Measurements from ENCODE around the gene R3HDML.
"Not testable (repeated sequence)": the region's sequence is repeated elsewhere in the genome, so short reads cannot be mapped to it uniquely, and the experiment has no call there.

Gene R3HDML

DNA sequence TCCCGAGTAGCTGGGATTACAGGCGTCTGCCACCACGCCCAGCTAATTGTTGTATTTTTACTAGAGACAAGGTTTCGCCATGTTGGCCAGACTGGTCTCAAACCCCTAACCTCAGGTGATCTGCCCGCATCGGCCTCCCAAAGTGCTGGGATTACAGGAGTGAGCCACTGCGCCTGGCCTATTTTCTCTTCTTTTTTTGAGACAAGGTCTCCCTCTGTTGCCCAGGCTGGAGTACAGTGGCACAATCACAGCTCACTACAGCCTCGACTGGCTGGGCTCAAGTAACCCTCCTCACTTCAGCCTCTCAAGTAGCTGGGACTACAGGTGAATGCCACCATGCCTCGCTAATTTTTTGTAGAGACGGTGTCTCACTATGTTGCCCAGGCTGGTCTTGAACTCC, 9.1 kb downstream of the R3HDML start:
- not testable (repeated sequence) for H3K9me3 ChIP-seq (ENCODE audit: control insufficient read depth in 2 of 2, low read length in 2 of 2); H3K9ac ChIP-seq (ENCODE audit: low read depth in 1 of 2, low read length in 2 of 2); H3K27ac ChIP-seq (ENCODE audit: low read depth in 2 of 2, low read length in 2 of 2); H3K4me3 ChIP-seq (ENCODE audit: low read length in 2 of 2); H3K36me3 ChIP-seq (ENCODE audit: control insufficient read depth in 2 of 2, insufficient read depth in 2 of 2, low read length in 2 of 2); H3K27me3 ChIP-seq (ENCODE audit: control insufficient read depth in 2 of 2, insufficient read depth in 2 of 2, low read length in 2 of 2); H3K4me1 ChIP-seq (ENCODE audit: control insufficient read depth in 2 of 2, insufficient read depth in 2 of 2, low read length in 2 of 2)

DNA sequence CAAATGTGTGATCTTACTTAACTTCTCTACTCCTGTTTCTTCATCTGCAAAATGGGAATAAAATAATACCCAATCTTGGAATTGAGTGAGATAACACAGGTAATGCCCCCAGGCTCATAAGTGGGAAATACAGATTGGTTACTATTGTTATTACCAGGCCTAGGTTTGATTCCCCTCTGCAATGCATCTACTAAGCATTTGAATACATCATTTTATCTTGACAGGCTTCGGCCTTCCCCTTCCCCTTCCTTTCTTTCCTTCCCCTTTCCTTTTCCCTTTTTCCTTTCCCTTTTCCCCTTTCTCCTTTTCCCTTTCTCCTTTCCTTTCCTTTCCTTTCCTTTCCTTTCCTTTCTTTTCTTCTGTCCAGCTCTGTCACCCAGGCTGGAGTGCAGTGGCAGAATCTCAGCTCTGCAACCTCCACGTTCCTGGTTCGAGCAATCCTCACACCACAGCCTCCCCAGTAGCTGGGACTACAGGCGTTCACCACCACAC, 11.4 kb downstream of the R3HDML start:
- Histone ChIP-seq H3K4me3 (ENCODE audit: low read length in 2 of 2) (no peak overlapping the region), H3K4me1 (ENCODE audit: control insufficient read depth in 2 of 2, insufficient read depth in 2 of 2, low read length in 2 of 2) (peaks cover 16% of the 10 kb centered on the region in 2 donors), H3K9me3 (ENCODE audit: control insufficient read depth in 2 of 2, low read length in 2 of 2) (no peaks in the 10 kb centered on the region), H3K27ac (ENCODE audit: low read depth in 2 of 2, low read length in 2 of 2) (no peak overlapping the region), H3K27me3 (ENCODE audit: control insufficient read depth in 2 of 2, insufficient read depth in 2 of 2, low read length in 2 of 2) (no peaks in the 10 kb centered on the region), H3K9ac (ENCODE audit: low read depth in 1 of 2, low read length in 2 of 2) (no peak overlapping the region), H3K36me3 (ENCODE audit: control insufficient read depth in 2 of 2, insufficient read depth in 2 of 2, low read length in 2 of 2) (peaks cover 4 to 8% of the 10 kb centered on the region in 2 donors)

DNA sequence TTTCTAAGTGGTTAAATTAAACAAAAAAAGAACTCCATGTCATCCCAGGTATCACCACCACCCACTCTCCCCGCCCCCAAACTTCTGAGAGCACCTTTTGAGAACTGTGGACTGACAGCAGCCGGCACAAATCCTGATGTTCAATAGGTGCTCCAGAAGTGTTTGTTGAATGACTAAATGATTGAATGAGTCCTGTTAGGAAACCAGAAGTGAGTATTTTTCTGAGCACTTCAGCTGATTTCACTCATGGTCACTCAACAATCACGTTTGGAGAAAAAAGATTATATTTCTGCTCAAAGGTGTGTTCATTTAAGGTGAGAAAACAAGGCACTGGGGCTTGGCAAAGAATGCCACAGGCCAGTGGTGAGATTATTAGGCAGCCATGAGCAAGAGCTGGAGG, 12.5 kb downstream of the R3HDML start:
- peaks cover 16 to 21% of the 10 kb centered on the region in 2 donors for H3K4me1 ChIP-seq (ENCODE audit: control insufficient read depth in 2 of 2, insufficient read depth in 2 of 2, low read length in 2 of 2)
- no peak overlapping the region for H3K4me3 ChIP-seq (ENCODE audit: low read length in 2 of 2)
- no peaks in the 10 kb centered on the region for H3K9me3 ChIP-seq (ENCODE audit: control insufficient read depth in 2 of 2, low read length in 2 of 2)
- H3K27me3 ChIP-seq (ENCODE audit: control insufficient read depth in 2 of 2, insufficient read depth in 2 of 2, low read length in 2 of 2) = no peaks in the 10 kb centered on the region
- no peak overlapping the region for H3K27ac ChIP-seq (ENCODE audit: low read depth in 2 of 2, low read length in 2 of 2)
- peaks cover 4 to 5% of the 10 kb centered on the region in 2 donors for H3K36me3 ChIP-seq (ENCODE audit: control insufficient read depth in 2 of 2, insufficient read depth in 2 of 2, low read length in 2 of 2)
- H3K9ac ChIP-seq (ENCODE audit: low read depth in 1 of 2, low read length in 2 of 2) = no peak overlapping the region

DNA sequence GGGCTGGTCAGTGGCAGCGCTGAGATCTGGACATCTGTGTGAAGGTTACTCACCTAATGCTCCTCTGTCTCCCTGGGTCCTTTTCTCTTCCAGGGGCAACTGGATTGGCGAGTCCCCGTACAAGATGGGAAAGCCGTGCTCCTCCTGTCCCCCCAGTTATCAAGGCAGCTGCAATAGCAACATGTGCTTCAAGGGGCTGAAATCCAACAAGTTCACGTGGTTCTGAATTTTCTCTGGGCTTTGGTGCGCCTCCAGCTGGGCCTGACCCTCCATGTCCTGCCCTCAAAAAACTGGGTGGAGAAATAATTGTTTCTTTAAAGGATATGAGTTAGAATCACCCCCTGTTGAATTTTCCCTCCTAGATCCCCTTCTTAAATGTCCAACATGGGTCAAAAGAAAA, 13.7 kb downstream of the R3HDML start:
- Histone ChIP-seq H3K36me3 (ENCODE audit: control insufficient read depth in 2 of 2, insufficient read depth in 2 of 2, low read length in 2 of 2) (peaks cover 4 to 5% of the 10 kb centered on the region in 2 donors), H3K27me3 (ENCODE audit: control insufficient read depth in 2 of 2, insufficient read depth in 2 of 2, low read length in 2 of 2) (no peaks in the 10 kb centered on the region), H3K4me3 (ENCODE audit: low read length in 2 of 2) (no peak overlapping the region), H3K4me1 (ENCODE audit: control insufficient read depth in 2 of 2, insufficient read depth in 2 of 2, low read length in 2 of 2) (peaks cover 12 to 21% of the 10 kb centered on the region in 2 donors), H3K9ac (ENCODE audit: low read depth in 1 of 2, low read length in 2 of 2) (no peak overlapping the region), H3K9me3 (ENCODE audit: control insufficient read depth in 2 of 2, low read length in 2 of 2) (no peaks in the 10 kb centered on the region), H3K27ac (ENCODE audit: low read depth in 2 of 2, low read length in 2 of 2) (no peak overlapping the region)

DNA sequence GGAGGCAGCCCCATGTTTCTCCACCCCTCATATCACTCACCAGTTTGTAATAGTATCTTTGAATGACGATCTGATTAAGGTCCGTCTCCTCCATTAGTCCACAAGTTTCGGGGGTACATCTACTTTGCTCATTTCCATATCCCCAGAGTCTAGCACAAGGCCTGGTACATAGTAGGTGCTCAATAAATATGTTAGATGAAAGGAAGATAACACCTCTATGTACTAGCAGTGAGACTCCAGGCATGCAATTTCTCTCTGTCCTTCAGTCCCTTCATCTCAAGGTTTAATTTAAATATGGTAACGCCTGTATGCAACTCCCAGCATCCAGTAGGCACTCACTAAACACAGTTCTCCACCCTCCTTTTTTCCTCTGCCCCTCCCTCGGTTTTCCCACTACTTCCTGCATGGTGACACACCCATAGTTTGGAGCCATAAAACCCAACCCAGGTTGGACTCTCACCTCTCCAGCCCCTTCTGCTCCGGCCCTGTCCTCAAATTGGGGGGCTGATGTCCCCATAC, 18.2 kb downstream of the R3HDML start:
- no peaks in the 10 kb centered on the region for H3K27me3 ChIP-seq (ENCODE audit: control insufficient read depth in 2 of 2, insufficient read depth in 2 of 2, low read length in 2 of 2)
- H3K9me3 ChIP-seq (ENCODE audit: control insufficient read depth in 2 of 2, low read length in 2 of 2) = no peaks in the 10 kb centered on the region
- peak overlapping the region; percentile 85 to 89 for H3K4me3 ChIP-seq (ENCODE audit: low read length in 2 of 2)
- H3K4me1 ChIP-seq (ENCODE audit: control insufficient read depth in 2 of 2, insufficient read depth in 2 of 2, low read length in 2 of 2) = peaks cover 28 to 45% of the 10 kb centered on the region in 2 donors
- no peaks in the 10 kb centered on the region for H3K36me3 ChIP-seq (ENCODE audit: control insufficient read depth in 2 of 2, insufficient read depth in 2 of 2, low read length in 2 of 2)
- peak overlapping the region; percentile 97 for H3K27ac ChIP-seq (ENCODE audit: low read depth in 2 of 2, low read length in 2 of 2)
- H3K9ac ChIP-seq (ENCODE audit: low read depth in 1 of 2, low read length in 2 of 2) = peak overlapping the region; percentile 88 to 90

DNA sequence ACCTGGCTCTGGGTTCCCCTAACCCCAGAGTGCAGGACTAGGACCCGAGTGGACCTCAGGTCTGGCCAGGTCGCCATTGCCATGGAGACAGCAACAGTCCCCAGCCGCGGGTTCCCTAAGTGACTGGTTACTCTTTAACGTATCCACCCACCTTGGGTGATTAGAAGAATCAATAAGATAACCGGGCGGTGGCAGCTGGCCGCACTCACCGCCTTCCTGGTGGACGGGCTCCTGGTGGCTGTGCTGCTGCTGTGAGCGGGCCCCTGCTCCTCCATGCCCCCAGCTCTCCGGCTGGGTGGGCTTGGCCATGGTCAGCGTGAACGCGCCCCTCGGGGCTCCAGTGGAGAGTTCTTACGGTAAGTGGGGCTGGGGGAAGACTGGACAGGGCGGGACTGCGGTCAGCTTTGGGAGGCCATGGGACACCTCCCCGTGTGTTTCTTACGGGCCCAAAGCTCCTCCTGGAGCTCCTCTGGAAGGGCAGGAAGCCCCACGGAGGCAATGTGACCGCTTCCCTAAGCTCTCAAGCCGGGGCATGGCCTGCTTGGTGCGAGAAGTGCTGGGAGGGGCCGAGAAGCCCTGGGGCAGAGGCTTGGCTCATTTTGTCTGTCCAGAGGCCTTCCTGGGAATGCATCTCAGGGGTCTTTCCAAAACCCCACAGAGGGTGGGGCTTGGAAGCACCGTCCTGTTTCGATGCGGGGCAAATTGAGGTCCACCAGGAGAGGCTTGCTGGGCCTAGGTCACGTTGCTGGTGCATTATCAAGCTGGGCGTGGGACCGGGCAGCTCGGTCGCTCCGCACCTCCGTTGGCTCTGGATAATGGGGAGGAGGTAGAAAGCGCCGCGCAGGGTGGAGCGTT, 18.9 kb downstream of the R3HDML start, which contains the start of gene HNF4A:
Gene HNF4A (plus strand): TSS at position 202 of the 855 bp plus-strand sequence. CDS start 106 bp downstream, at position 308.
- Histone ChIP-seq H3K27ac (ENCODE audit: low read depth in 2 of 2, low read length in 2 of 2) (peak within 1 kb of the TSS; percentile 97), H3K4me3 (ENCODE audit: low read length in 2 of 2) (peak within 1 kb of the TSS; percentile 85 to 89)

DNA sequence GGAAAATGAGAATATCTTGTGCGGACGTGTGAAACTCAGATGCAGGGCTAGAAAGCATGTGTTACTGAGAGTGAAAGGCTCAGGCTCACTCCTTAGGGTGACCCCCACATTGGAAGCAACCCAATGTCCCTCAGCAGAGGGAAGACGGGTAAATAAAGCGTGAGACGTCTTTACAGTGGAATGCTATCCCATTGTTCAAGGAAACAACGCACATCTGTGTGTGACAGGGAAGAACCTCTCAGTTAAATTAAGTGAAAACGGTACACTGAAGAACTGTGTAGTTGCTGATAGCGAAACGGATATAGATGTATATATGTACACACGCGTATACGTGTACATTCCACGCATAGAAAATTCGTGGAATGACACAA, 19.5 kb downstream of the R3HDML start:
- peak overlapping the region; percentile 88 to 90 for H3K9ac ChIP-seq (ENCODE audit: low read depth in 1 of 2, low read length in 2 of 2)
- no peaks in the 10 kb centered on the region for H3K27me3 ChIP-seq (ENCODE audit: control insufficient read depth in 2 of 2, insufficient read depth in 2 of 2, low read length in 2 of 2)
- no peaks in the 10 kb centered on the region for H3K9me3 ChIP-seq (ENCODE audit: control insufficient read depth in 2 of 2, low read length in 2 of 2)
- peak overlapping the region; percentile 85 to 89 for H3K4me3 ChIP-seq (ENCODE audit: low read length in 2 of 2)
- peaks cover 28 to 45% of the 10 kb centered on the region in 2 donors for H3K4me1 ChIP-seq (ENCODE audit: control insufficient read depth in 2 of 2, insufficient read depth in 2 of 2, low read length in 2 of 2)
- no peaks in the 10 kb centered on the region for H3K36me3 ChIP-seq (ENCODE audit: control insufficient read depth in 2 of 2, insufficient read depth in 2 of 2, low read length in 2 of 2)
- peak overlapping the region; percentile 97 for H3K27ac ChIP-seq (ENCODE audit: low read depth in 2 of 2, low read length in 2 of 2)

More for the DNA sequence above, 18.9 kb downstream of the R3HDML start, which contains the start of gene HNF4A:
- no peaks in the 10 kb centered on the region for H3K36me3 ChIP-seq (ENCODE audit: control insufficient read depth in 2 of 2, insufficient read depth in 2 of 2, low read length in 2 of 2)
- no peaks in the 10 kb centered on the region for H3K9me3 ChIP-seq (ENCODE audit: control insufficient read depth in 2 of 2, low read length in 2 of 2)
- H3K9ac ChIP-seq (ENCODE audit: low read depth in 1 of 2, low read length in 2 of 2) = peak within 1 kb of the TSS; percentile 88 to 90
- no peaks in the 10 kb centered on the region for H3K27me3 ChIP-seq (ENCODE audit: control insufficient read depth in 2 of 2, insufficient read depth in 2 of 2, low read length in 2 of 2)
- H3K4me1 ChIP-seq (ENCODE audit: control insufficient read depth in 2 of 2, insufficient read depth in 2 of 2, low read length in 2 of 2) = peaks cover 28 to 45% of the 10 kb centered on the region in 2 donors

DNA sequence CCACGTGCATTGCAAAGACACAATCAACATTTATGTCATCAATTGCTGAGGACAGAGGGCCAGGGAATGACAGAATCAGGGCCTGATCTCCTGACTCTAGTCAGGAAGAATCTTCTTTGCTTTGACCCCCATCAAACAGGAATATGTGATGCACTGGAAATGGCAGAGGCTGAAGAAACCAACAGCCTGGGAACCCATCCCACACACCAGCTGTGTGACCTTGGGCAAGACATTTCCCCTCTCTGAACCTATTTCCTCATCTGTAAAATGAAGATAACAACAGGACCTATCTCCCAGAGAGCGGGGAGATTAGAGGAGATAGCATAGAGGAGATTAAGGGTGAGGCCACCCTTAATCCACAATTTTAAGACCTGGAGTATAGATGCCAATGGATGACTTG, 20.2 kb downstream of the R3HDML start:
- Histone ChIP-seq H3K4me3 (ENCODE audit: low read length in 2 of 2) (peak overlapping the region; percentile 85 to 89), H3K36me3 (ENCODE audit: control insufficient read depth in 2 of 2, insufficient read depth in 2 of 2, low read length in 2 of 2) (no peaks in the 10 kb centered on the region), H3K9me3 (ENCODE audit: control insufficient read depth in 2 of 2, low read length in 2 of 2) (no peaks in the 10 kb centered on the region), H3K9ac (ENCODE audit: low read depth in 1 of 2, low read length in 2 of 2) (peak overlapping the region in 1 of 2 donors; percentile 90), H3K4me1 (ENCODE audit: control insufficient read depth in 2 of 2, insufficient read depth in 2 of 2, low read length in 2 of 2) (peaks cover 25 to 39% of the 10 kb centered on the region in 2 donors), H3K27ac (ENCODE audit: low read depth in 2 of 2, low read length in 2 of 2) (peak overlapping the region; percentile 97), H3K27me3 (ENCODE audit: control insufficient read depth in 2 of 2, insufficient read depth in 2 of 2, low read length in 2 of 2) (no peaks in the 10 kb centered on the region)

DNA sequence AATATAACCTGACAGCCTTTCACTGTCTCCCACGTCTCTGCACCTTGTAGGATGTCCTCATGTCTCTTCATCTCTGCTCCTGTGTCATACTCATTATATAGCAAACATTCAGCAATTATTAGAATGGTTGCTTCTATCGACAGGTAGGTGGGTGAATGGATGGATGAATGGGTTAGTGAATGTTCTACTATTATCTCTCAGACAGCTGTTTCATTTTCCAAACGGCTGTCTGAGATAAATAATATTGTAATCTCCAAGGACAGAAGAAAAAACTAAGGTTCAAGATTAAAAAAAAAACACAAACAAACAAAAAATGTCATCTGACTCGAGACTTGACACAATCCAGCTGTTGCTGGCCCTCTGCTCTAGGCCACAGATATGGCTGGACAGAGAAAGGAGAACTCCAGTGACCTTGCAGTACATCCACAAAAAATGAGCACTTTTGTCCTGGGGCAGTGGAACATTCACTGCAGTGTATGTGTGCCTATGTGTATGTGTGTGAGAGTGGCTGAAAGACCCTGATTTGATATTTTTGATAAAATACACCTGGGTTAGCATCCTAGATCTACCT, 20.8 kb downstream of the R3HDML start:
- Histone ChIP-seq H3K4me1 (ENCODE audit: control insufficient read depth in 2 of 2, insufficient read depth in 2 of 2, low read length in 2 of 2) (peaks cover 19 to 34% of the 10 kb centered on the region in 2 donors), H3K9ac (ENCODE audit: low read depth in 1 of 2, low read length in 2 of 2) (peak overlapping the region in 1 of 2 donors; percentile 90), H3K27ac (ENCODE audit: low read depth in 2 of 2, low read length in 2 of 2) (peak overlapping the region in 1 of 2 donors; percentile 97), H3K36me3 (ENCODE audit: control insufficient read depth in 2 of 2, insufficient read depth in 2 of 2, low read length in 2 of 2) (no peaks in the 10 kb centered on the region), H3K9me3 (ENCODE audit: control insufficient read depth in 2 of 2, low read length in 2 of 2) (no peaks in the 10 kb centered on the region), H3K4me3 (ENCODE audit: low read length in 2 of 2) (peak overlapping the region; percentile 85 to 89), H3K27me3 (ENCODE audit: control insufficient read depth in 2 of 2, insufficient read depth in 2 of 2, low read length in 2 of 2) (no peaks in the 10 kb centered on the region)

DNA sequence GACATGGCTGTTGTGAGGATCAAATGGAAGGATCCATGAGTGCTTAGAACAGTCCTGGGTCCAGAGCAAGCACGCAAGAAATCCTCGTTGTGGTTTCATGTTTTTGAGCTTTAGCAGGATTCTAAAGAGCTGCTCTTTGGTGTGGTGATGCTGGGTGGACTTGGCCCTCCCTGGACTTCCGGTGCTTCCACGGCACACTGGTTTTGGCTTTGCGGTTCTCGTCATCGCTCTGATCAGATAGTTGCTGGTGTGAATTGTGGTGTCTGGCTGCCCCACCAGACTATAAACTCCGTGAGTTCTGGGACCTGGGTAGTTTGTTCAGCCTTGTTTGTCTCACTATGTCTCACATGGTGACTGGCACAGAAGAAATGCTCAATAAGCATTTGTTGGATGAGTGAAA, 21.9 kb downstream of the R3HDML start:
- Histone ChIP-seq H3K9ac (ENCODE audit: low read depth in 1 of 2, low read length in 2 of 2) (no peak overlapping the region), H3K4me1 (ENCODE audit: control insufficient read depth in 2 of 2, insufficient read depth in 2 of 2, low read length in 2 of 2) (peaks cover 16 to 24% of the 10 kb centered on the region in 2 donors), H3K27ac (ENCODE audit: low read depth in 2 of 2, low read length in 2 of 2) (no peak overlapping the region), H3K4me3 (ENCODE audit: low read length in 2 of 2) (no peak overlapping the region), H3K27me3 (ENCODE audit: control insufficient read depth in 2 of 2, insufficient read depth in 2 of 2, low read length in 2 of 2) (no peaks in the 10 kb centered on the region), H3K9me3 (ENCODE audit: control insufficient read depth in 2 of 2, low read length in 2 of 2) (no peaks in the 10 kb centered on the region), H3K36me3 (ENCODE audit: control insufficient read depth in 2 of 2, insufficient read depth in 2 of 2, low read length in 2 of 2) (no peaks in the 10 kb centered on the region)

All from mucosa of rectum (tissue), 2 donors.